Right atrium auricular region (tissue), 2 donors: Measurements from ENCODE around the gene CCND2. TPM values are rescaled to one million over a fixed set of nuclear protein-coding genes. Genes with fewer than 3 reads are reported as not detected.
"Not testable (repeated sequence)": the region's sequence is repeated elsewhere in the genome, so short reads cannot be mapped to it uniquely, and the experiment has no call there.

Experiments
- DNase-seq: peaks from one replicate; pipeline ENCODE4 v3.0.0-alpha.2; 2019; ENCODE audit warnings: low spot score
- H3K27ac ChIP-seq, 2 donors: fragments of 200-600 bp; sonication (generic); 1 replicate in 1 of 2; 2 replicates in 1 of 2; pipeline ENCODE4 v1.5.1; 2016 to 2019
- H3K27me3 ChIP-seq, 2 donors: fragments of 200-600 bp; sonication (generic); one replicate each; pipeline versions ENCODE4 v1.5.1 to v1.6.0; 2017 to 2019
- H3K36me3 ChIP-seq: fragments of 200-600 bp; sonication (generic); one replicate; pipeline ENCODE4 v1.5.1; 2016
- H3K4me1 ChIP-seq, 2 donors: fragments of 200-600 bp; sonication (generic); one replicate each; pipeline versions ENCODE4 v1.5.1 to v1.6.0; 2017 to 2019
- H3K4me3 ChIP-seq, 2 donors: fragments of 200-600 bp; sonication (generic); 1 replicate in 1 of 2; 2 replicates in 1 of 2; pipeline ENCODE4 v1.5.1; 2017 to 2019; ENCODE audit warnings: mild to moderate bottlenecking in 1 of 2, moderate library complexity in 1 of 2
- H3K9me3 ChIP-seq, 2 donors: fragments of 200-600 bp; sonication (generic); one replicate each; pipeline ENCODE4 v1.5.1; 2019
- CTCF ChIP-seq, 2 donors: fragments of 200-600 bp; sonication (generic); IDR thresholded peaks; one replicate each; pipeline ENCODE4 v1.5.1; 2019; ENCODE audit warnings: antibody characterized with exemption in 2 of 2
- total RNA-seq, 2 donors: library from RNA; depleted of rRNA; stranded (reverse); fragments of >200 nt; gene quantifications; one replicate each; pipeline ENCODE4 v1.1.0, GENCODE V29; 2016

CCND2 gene
- total RNA-seq, 2 donors from 2014 or later = 151 to 165 TPM

GRCh38 chr12:4242595-4242994 lies 31.0 kb upstream of the CCND2 start:
- DNase-seq = no peak
- Histone ChIP-seq H3K27me3 (no peaks in the 10 kb centered on the region), H3K4me1 (no peaks in the 10 kb centered on the region), H3K27ac (no peak overlapping the region), H3K4me3 (no peak overlapping the region), H3K36me3 (no peaks in the 10 kb centered on the region), H3K9me3 (peaks cover 0 to 16% of the 10 kb centered on the region in 2 donors)
- no peak for TF ChIP-seq CTCF (IDR thresholded peaks at IDR 0.05)

- H3K4me3 ChIP-seq = no peak overlapping the region
- no peak for DNase-seq
- H3K9me3 ChIP-seq = peaks cover 0 to 11% of the 10 kb centered on the region in 2 donors
- H3K4me1 ChIP-seq = no peaks in the 10 kb centered on the region
- no peak overlapping the region for H3K27ac ChIP-seq
- no peaks in the 10 kb centered on the region for H3K27me3 ChIP-seq
- TF ChIP-seq CTCF (IDR thresholded peaks at IDR 0.05) = no peak
- no peaks in the 10 kb centered on the region for H3K36me3 ChIP-seq
Measured at GRCh38 chr12:4243091-4243490, 30.5 kb upstream of the CCND2 start.

GRCh38 chr12:4243491-4244100 lies 30.0 kb upstream of the CCND2 start:
- H3K4me1 ChIP-seq, DNase-seq, H3K9me3 ChIP-seq, H3K27me3 ChIP-seq, H3K36me3 ChIP-seq, H3K4me3 ChIP-seq, H3K27ac ChIP-seq: not testable (repeated sequence)

GRCh38 chr12:4244868-4245267 lies 28.7 kb upstream of the CCND2 start:
- Histone ChIP-seq H3K27ac (no peak overlapping the region), H3K9me3 (no peaks in the 10 kb centered on the region), H3K36me3 (no peaks in the 10 kb centered on the region), H3K4me3 (no peak overlapping the region), H3K27me3 (no peaks in the 10 kb centered on the region), H3K4me1 (no peaks in the 10 kb centered on the region)
- DNase-seq = no peak
- TF ChIP-seq CTCF (IDR thresholded peaks at IDR 0.05) = no peak

GRCh38 chr12:4245446-4245845 lies 28.1 kb upstream of the CCND2 start:
- H3K36me3 ChIP-seq = no peaks in the 10 kb centered on the region
- no peak overlapping the region for H3K27ac ChIP-seq
- no peaks in the 10 kb centered on the region for H3K27me3 ChIP-seq
- DNase-seq = no peak
- no peaks in the 10 kb centered on the region for H3K9me3 ChIP-seq
- H3K4me1 ChIP-seq = no peaks in the 10 kb centered on the region
- TF ChIP-seq CTCF (IDR thresholded peaks at IDR 0.05) = no peak
- H3K4me3 ChIP-seq = no peak overlapping the region

- no peak for TF ChIP-seq CTCF (IDR thresholded peaks at IDR 0.05)
- Histone ChIP-seq H3K4me1 (no peaks in the 10 kb centered on the region), H3K4me3 (no peak overlapping the region), H3K27ac (no peak overlapping the region), H3K36me3 (no peaks in the 10 kb centered on the region), H3K27me3 (no peaks in the 10 kb centered on the region), H3K9me3 (no peaks in the 10 kb centered on the region)
- DNase-seq = no peak
Measured at GRCh38 chr12:4246116-4246515, 27.4 kb upstream of the CCND2 start.
